ENCODE data around the gene KIAA0040. TPM values are rescaled to one million over a fixed set of nuclear protein-coding genes. Genes with fewer than 3 reads are reported as not detected.

KIAA0040 gene
- total RNA-seq, 1 donor from 2014 or later, result not detected

- no peak for TF ChIP-seq CTCF (IDR thresholded peaks at IDR 0.05; ENCODE audit: partially characterized antibody, unreplicated experiment)
- Mint-ChIP-seq H3K27me3 (ENCODE audit: unreplicated experiment) (no peaks in the 10 kb centered on the region), H3K4me3 (ENCODE audit: unreplicated experiment) (no peak overlapping the region), H3K27ac (ENCODE audit: unreplicated experiment) (no peak overlapping the region), H3K36me3 (ENCODE audit: unreplicated experiment) (no peaks in the 10 kb centered on the region), H3K4me1 (ENCODE audit: low read depth, unreplicated experiment) (no peaks in the 10 kb centered on the region), H3K9me3 (ENCODE audit: unreplicated experiment) (no peaks in the 10 kb centered on the region)
- no peak for DNase-seq
These were observed 58.1 kb downstream of the KIAA0040 start for GRCh38 chr1:175134500-175134899.

GRCh38 chr1:175133673-175134435 is 58.7 kb downstream of the KIAA0040 start:
- H3K9me3 Mint-ChIP-seq (ENCODE audit: unreplicated experiment), result no peaks in the 10 kb centered on the region
- H3K4me1 Mint-ChIP-seq (ENCODE audit: low read depth, unreplicated experiment), result no peaks in the 10 kb centered on the region
- no peak for TF ChIP-seq CTCF (IDR thresholded peaks at IDR 0.05; ENCODE audit: partially characterized antibody, unreplicated experiment)
- no peaks in the 10 kb centered on the region for H3K36me3 Mint-ChIP-seq (ENCODE audit: unreplicated experiment)
- no peak overlapping the region for H3K4me3 Mint-ChIP-seq (ENCODE audit: unreplicated experiment)
- H3K27me3 Mint-ChIP-seq (ENCODE audit: unreplicated experiment), result no peaks in the 10 kb centered on the region
- DNase-seq, result no peak
- no peak overlapping the region for H3K27ac Mint-ChIP-seq (ENCODE audit: unreplicated experiment)

- no peak for TF ChIP-seq CTCF (IDR thresholded peaks at IDR 0.05; ENCODE audit: partially characterized antibody, unreplicated experiment)
- H3K9me3 Mint-ChIP-seq (ENCODE audit: unreplicated experiment), result no peaks in the 10 kb centered on the region
- no peaks in the 10 kb centered on the region for H3K36me3 Mint-ChIP-seq (ENCODE audit: unreplicated experiment)
- no peak for DNase-seq
- H3K4me3 Mint-ChIP-seq (ENCODE audit: unreplicated experiment), result no peak overlapping the region
- no peaks in the 10 kb centered on the region for H3K4me1 Mint-ChIP-seq (ENCODE audit: low read depth, unreplicated experiment)
- H3K27ac Mint-ChIP-seq (ENCODE audit: unreplicated experiment), result no peak overlapping the region
- H3K27me3 Mint-ChIP-seq (ENCODE audit: unreplicated experiment), result no peaks in the 10 kb centered on the region
These were observed 60.1 kb downstream of the KIAA0040 start for GRCh38 chr1:175132436-175132835.

GRCh38 chr1:175131095-175131494 is 61.5 kb downstream of the KIAA0040 start:
- Mint-ChIP-seq H3K4me1 (ENCODE audit: low read depth, unreplicated experiment) (no peaks in the 10 kb centered on the region), H3K27me3 (ENCODE audit: unreplicated experiment) (no peaks in the 10 kb centered on the region), H3K9me3 (ENCODE audit: unreplicated experiment) (no peaks in the 10 kb centered on the region), H3K36me3 (ENCODE audit: unreplicated experiment) (no peaks in the 10 kb centered on the region), H3K27ac (ENCODE audit: unreplicated experiment) (no peak overlapping the region), H3K4me3 (ENCODE audit: unreplicated experiment) (no peak overlapping the region)
- no peak for DNase-seq
- TF ChIP-seq CTCF (IDR thresholded peaks at IDR 0.05; ENCODE audit: partially characterized antibody, unreplicated experiment), result no peak

- no peaks in the 10 kb centered on the region for H3K27me3 Mint-ChIP-seq (ENCODE audit: unreplicated experiment)
- no peaks in the 10 kb centered on the region for H3K4me1 Mint-ChIP-seq (ENCODE audit: low read depth, unreplicated experiment)
- H3K4me3 Mint-ChIP-seq (ENCODE audit: unreplicated experiment), result no peak overlapping the region
- H3K36me3 Mint-ChIP-seq (ENCODE audit: unreplicated experiment), result no peaks in the 10 kb centered on the region
- no peak for DNase-seq
- no peak for TF ChIP-seq CTCF (IDR thresholded peaks at IDR 0.05; ENCODE audit: partially characterized antibody, unreplicated experiment)
- peaks cover 1% of the 10 kb centered on the region for H3K9me3 Mint-ChIP-seq (ENCODE audit: unreplicated experiment)
- no peak overlapping the region for H3K27ac Mint-ChIP-seq (ENCODE audit: unreplicated experiment)
These were observed 61.9 kb downstream of the KIAA0040 start for GRCh38 chr1:175130649-175131045.

Data from glutamatergic neuron (in vitro differentiated cells).